ENCODE data around the gene LSMEM2. TPM values are rescaled to one million over a fixed set of nuclear protein-coding genes. Genes with fewer than 3 reads are reported as not detected.

Gene LSMEM2
- total RNA-seq, 1 donor from 2014 or later = 15.1 TPM

DNA sequence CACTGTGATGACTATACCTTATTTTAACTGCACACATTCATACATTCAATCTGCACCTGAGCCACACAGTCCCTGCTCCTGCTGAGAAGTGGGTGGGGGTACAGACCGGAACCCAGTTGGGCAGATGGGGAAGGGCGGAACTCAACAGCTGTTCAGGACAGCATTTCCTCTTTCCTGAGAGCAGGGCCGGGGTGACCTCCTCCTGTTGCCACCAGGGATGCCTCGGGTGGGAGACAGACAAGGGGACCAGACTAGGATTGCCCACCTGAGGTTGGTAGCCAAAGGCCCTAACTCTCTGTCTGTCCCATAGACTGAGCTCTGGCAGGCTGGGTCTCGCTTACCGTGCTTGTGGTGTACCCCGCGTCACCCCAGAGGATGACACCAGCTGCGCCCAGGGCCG, 39.7 kb downstream of the LSMEM2 start:
- peak overlapping the region in 2 of 3 donors; percentile 43 to 60 for H3K9ac ChIP-seq (ENCODE audit: low read depth in 1 of 3, low read length in 3 of 3)

DNA sequence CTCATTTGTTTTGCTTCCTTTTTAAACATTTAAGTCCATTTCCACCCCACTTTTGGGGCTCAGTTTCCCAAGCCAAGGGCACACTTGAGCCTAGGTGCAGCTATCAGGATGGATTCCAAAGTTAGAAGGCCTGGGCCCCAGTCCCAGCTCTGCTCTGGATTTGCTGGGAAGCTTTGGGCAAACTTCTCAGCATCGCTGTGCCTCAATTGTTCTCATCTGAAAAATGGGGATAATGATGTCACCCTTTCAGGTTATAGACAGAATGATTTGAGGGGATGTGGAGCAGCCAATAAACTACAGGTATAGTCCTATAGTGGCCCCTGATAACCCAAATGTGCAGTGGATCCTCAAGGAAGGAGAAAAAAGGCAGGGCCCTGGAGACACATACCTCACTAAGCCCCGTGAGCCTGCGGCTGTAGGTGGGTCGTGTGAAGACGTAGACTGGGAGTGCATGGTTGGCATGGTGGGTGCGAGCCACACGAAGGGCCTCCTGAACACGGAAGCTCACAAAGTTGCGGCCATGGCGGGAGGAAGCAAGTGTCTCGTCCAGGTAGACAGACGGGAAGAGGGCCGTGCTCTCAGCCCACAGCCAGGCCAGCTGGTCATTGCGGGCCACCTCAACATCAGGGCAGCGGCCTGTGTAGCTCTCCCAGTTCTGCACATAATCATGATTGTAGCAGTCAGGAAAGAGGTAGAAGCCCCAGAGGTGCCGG, 40.5 kb downstream of the LSMEM2 start:
- Histone ChIP-seq H3K27ac (ENCODE audit: low read depth, low read length) (no peak overlapping the region), H3K4me1 (ENCODE audit: control insufficient read depth in 3 of 3, insufficient read depth in 3 of 3, low read length in 3 of 3) (peaks cover 60 to 76% (median 71%) of the 10 kb centered on the region in 3 donors), H3K27me3 (ENCODE audit: control insufficient read depth in 3 of 3, insufficient read depth in 3 of 3, low read length in 3 of 3) (no peaks in the 10 kb centered on the region), H3K4me3 (ENCODE audit: low read length in 3 of 3) (peak overlapping the region; percentile 17 to 98 (median 91)), H3K36me3 (ENCODE audit: control insufficient read depth in 3 of 3, insufficient read depth in 3 of 3, low read length in 3 of 3) (peaks cover 28 to 34% (median 31%) of the 10 kb centered on the region in 3 donors), H3K9ac (ENCODE audit: low read depth in 1 of 3, low read length in 3 of 3) (peak overlapping the region; percentile 96 to 99 (median 98)), H3K9me3 (ENCODE audit: control insufficient read depth in 3 of 3, low read length in 3 of 3) (no peaks in the 10 kb centered on the region)

More for the DNA sequence above, 39.7 kb downstream of the LSMEM2 start:
- H3K27ac ChIP-seq (ENCODE audit: low read depth, low read length) = no peak overlapping the region
- no peaks in the 10 kb centered on the region for H3K9me3 ChIP-seq (ENCODE audit: control insufficient read depth in 3 of 3, low read length in 3 of 3)
- H3K27me3 ChIP-seq (ENCODE audit: control insufficient read depth in 3 of 3, insufficient read depth in 3 of 3, low read length in 3 of 3) = no peaks in the 10 kb centered on the region
- peaks cover 28 to 34% (median 31%) of the 10 kb centered on the region in 3 donors for H3K36me3 ChIP-seq (ENCODE audit: control insufficient read depth in 3 of 3, insufficient read depth in 3 of 3, low read length in 3 of 3)
- H3K4me3 ChIP-seq (ENCODE audit: low read length in 3 of 3) = peak overlapping the region; percentile 17 to 45 (median 38)
- peaks cover 55 to 72% (median 67%) of the 10 kb centered on the region in 3 donors for H3K4me1 ChIP-seq (ENCODE audit: control insufficient read depth in 3 of 3, insufficient read depth in 3 of 3, low read length in 3 of 3)

DNA sequence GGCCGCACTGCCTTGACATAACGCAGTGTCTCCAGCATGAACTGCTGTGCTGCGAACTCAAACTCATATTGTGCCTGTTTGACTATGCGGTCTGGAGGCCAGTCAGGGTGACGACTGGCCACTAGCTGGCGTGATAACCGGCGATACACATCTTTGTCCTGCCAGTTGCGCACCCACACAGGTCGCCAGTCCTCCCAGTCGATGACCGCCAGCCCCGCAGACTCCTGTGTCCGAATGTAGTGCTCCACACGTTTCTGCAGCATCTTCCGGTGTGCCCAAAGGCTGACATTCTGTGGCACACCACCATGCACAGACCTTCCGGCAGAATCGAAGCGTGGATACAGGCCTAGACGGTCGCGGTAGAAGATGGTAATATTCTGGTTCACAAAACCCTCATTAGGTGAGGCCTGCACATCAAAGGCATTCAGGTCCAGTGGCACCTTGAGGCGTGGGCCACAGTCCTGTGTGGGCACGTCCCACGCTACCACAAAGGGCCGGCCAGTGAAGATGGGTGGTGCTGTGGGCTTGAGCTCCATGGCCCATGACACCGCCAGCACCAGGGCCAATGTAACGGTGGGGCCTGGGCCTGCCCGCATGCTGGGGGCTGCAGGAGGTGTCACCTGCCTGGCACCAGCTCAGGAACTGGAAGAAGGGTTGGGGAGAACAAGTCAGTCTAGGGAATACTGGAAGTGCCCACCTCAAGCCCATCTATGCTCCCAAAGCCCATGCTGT, 41.2 kb downstream of the LSMEM2 start:
- Histone ChIP-seq H3K27ac (ENCODE audit: low read depth, low read length) (peak overlapping the region; percentile 97), H3K4me1 (ENCODE audit: control insufficient read depth in 3 of 3, insufficient read depth in 3 of 3, low read length in 3 of 3) (peaks cover 55 to 73% (median 68%) of the 10 kb centered on the region in 3 donors), H3K36me3 (ENCODE audit: control insufficient read depth in 3 of 3, insufficient read depth in 3 of 3, low read length in 3 of 3) (peaks cover 29 to 35% (median 31%) of the 10 kb centered on the region in 3 donors), H3K9ac (ENCODE audit: low read depth in 1 of 3, low read length in 3 of 3) (peak overlapping the region; percentile 96 to 99 (median 98)), H3K9me3 (ENCODE audit: control insufficient read depth in 3 of 3, low read length in 3 of 3) (no peaks in the 10 kb centered on the region), H3K4me3 (ENCODE audit: low read length in 3 of 3) (peak overlapping the region; percentile 91 to 98 (median 92)), H3K27me3 (ENCODE audit: control insufficient read depth in 3 of 3, insufficient read depth in 3 of 3, low read length in 3 of 3) (no peaks in the 10 kb centered on the region)

DNA sequence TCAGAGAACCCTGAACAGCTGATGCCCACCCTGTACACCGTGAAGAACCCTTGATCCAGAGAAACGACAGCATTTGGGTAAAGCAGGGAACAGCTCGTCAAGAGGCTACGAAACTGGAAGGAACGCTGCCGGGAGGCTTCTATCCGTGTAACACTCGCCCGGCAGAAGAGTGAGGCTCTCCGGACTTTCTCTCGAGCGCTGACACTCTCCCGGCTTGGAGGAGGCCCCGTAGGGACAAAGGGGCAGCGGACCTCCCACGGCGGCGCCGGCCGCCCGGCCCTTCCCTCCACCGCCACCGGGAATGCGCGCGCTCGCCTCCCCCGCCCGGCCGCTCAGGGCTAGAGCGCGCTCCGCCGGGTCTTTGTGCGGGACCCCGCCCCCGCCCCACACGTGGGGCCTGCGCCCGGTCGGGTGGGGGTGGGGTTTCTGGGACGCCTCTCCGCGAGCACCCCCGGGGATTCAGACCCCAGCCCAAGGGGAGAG, 42.0 kb downstream of the LSMEM2 start:
- Histone ChIP-seq H3K36me3 (ENCODE audit: control insufficient read depth in 3 of 3, insufficient read depth in 3 of 3, low read length in 3 of 3) (peaks cover 34 to 38% (median 34%) of the 10 kb centered on the region in 3 donors), H3K9me3 (ENCODE audit: control insufficient read depth in 3 of 3, low read length in 3 of 3) (no peaks in the 10 kb centered on the region), H3K27ac (ENCODE audit: low read depth, low read length) (peak overlapping the region; percentile 97), H3K4me1 (ENCODE audit: control insufficient read depth in 3 of 3, insufficient read depth in 3 of 3, low read length in 3 of 3) (peaks cover 55 to 77% (median 68%) of the 10 kb centered on the region in 3 donors), H3K9ac (ENCODE audit: low read depth in 1 of 3, low read length in 3 of 3) (peak overlapping the region; percentile 96 to 99 (median 98)), H3K27me3 (ENCODE audit: control insufficient read depth in 3 of 3, insufficient read depth in 3 of 3, low read length in 3 of 3) (no peaks in the 10 kb centered on the region), H3K4me3 (ENCODE audit: low read length in 3 of 3) (peak overlapping the region; percentile 91 to 98 (median 92))

DNA sequence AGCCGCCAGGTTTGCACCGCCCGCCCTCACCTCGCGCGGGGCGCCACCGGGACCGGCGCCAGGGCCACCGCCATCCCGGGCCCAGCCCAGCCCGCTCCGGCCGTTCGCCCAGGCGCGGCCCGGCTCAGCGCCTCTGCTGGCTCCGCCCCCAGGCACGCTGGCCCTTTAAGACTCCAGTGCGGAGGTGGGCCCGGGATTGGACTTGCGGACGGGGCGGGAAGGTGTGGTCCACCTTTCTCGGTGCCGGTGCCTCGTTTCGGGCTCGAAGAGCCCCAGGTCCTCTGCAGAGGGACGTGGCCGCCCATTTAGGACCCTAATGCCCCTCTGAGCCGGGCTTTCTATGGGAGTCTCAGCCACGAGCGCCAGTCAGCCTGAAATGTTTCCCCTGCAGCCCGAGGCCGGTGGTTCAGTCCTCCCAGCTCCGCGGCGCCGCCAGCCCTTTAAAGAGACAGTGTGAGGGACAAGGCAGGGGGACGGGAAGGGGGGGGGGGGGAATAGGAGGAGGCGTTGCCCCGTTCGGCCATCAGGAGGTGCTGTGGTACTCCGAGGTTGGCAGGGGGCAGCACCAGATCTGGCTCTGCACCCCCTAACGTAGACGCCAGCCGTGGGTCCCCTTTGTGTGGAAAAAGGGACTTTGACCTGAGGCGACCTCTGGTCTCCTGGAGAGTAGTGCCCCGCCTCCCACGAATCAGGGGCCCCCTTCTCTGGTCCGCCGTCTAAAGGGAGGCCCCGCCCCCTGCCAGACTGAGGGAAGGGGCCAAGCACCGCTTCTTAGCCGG, 42.6 kb downstream of the LSMEM2 start:
- H3K4me3 ChIP-seq (ENCODE audit: low read length in 3 of 3) = peak overlapping the region; percentile 91 to 98 (median 92)
- H3K9me3 ChIP-seq (ENCODE audit: control insufficient read depth in 3 of 3, low read length in 3 of 3) = no peaks in the 10 kb centered on the region
- H3K4me1 ChIP-seq (ENCODE audit: control insufficient read depth in 3 of 3, insufficient read depth in 3 of 3, low read length in 3 of 3) = peaks cover 55 to 77% (median 68%) of the 10 kb centered on the region in 3 donors
- peak overlapping the region; percentile 96 to 99 (median 98) for H3K9ac ChIP-seq (ENCODE audit: low read depth in 1 of 3, low read length in 3 of 3)
- peak overlapping the region; percentile 97 for H3K27ac ChIP-seq (ENCODE audit: low read depth, low read length)
- H3K27me3 ChIP-seq (ENCODE audit: control insufficient read depth in 3 of 3, insufficient read depth in 3 of 3, low read length in 3 of 3) = no peaks in the 10 kb centered on the region
- H3K36me3 ChIP-seq (ENCODE audit: control insufficient read depth in 3 of 3, insufficient read depth in 3 of 3, low read length in 3 of 3) = peaks cover 31 to 43% (median 33%) of the 10 kb centered on the region in 3 donors

DNA sequence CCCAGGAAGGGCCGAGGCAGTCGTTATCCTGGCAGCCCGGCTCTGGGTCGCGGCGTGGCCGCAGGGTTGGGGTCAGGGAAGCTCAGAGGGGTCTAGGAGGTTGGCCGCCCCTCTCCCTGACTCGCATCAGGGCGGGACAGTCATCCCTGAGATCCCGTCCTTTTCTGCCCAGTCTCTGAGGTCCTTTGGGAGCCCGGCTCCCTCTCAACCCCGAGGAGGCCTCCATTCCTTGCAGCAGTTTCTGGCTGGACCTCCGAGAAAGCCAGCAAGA, 43.2 kb downstream of the LSMEM2 start:
- H3K4me3 ChIP-seq (ENCODE audit: low read length in 3 of 3) = peak overlapping the region; percentile 69 to 92 (median 91)
- H3K4me1 ChIP-seq (ENCODE audit: control insufficient read depth in 3 of 3, insufficient read depth in 3 of 3, low read length in 3 of 3) = peaks cover 55 to 76% (median 67%) of the 10 kb centered on the region in 3 donors
- peak overlapping the region; percentile 97 for H3K27ac ChIP-seq (ENCODE audit: low read depth, low read length)
- H3K9me3 ChIP-seq (ENCODE audit: control insufficient read depth in 3 of 3, low read length in 3 of 3) = no peaks in the 10 kb centered on the region
- peak overlapping the region; percentile 71 to 98 (median 96) for H3K9ac ChIP-seq (ENCODE audit: low read depth in 1 of 3, low read length in 3 of 3)
- H3K36me3 ChIP-seq (ENCODE audit: control insufficient read depth in 3 of 3, insufficient read depth in 3 of 3, low read length in 3 of 3) = peaks cover 30 to 42% (median 30%) of the 10 kb centered on the region in 3 donors
- H3K27me3 ChIP-seq (ENCODE audit: control insufficient read depth in 3 of 3, insufficient read depth in 3 of 3, low read length in 3 of 3) = no peaks in the 10 kb centered on the region

DNA sequence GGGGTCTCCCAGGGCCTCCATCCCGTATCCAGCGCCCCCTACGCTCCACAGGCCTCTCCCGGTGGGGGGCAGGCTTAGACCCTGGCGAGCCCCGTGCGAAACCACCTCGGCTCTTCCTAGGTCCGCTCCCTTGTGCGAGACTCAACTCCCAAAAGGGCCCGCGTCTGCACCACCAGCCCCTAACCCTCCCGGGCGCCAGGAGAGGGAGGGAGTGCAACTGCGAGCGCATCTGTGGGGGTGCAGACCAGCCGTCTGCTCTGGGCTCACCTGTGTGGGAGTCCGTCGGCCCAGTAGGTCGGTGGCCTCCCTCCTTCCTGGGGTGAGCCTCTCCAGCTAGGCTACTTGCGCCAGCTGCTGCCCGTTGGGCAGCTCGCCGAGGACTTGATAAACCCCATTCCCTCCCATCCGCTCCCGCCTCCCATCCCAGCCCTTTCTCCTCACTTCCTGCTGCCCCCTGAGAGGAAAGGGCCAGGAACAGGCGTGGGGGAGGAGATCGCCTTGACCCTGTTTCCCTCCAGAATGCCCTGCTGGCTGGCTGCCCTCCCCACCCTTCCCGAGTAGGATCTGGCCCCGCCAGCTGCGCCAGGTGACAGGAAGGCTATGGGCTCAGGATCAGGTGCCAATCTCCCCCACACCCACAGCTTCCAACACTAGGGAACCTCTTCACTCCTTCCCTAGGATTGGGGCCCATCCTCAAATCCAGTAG, 43.7 kb downstream of the LSMEM2 start, which contains the start of gene HYAL2:
TSS of gene HYAL2 (minus strand) at position 360 of the 706 bp plus-strand sequence. CDS start 2,256 bp downstream, outside the sequence.
- Histone ChIP-seq H3K4me3 (ENCODE audit: low read length in 3 of 3) (peak within 1 kb of the TSS; percentile 91 to 98 (median 92)), H3K4me1 (ENCODE audit: control insufficient read depth in 3 of 3, insufficient read depth in 3 of 3, low read length in 3 of 3) (peaks cover 55 to 76% (median 67%) of the 10 kb centered on the region in 3 donors)

DNA sequence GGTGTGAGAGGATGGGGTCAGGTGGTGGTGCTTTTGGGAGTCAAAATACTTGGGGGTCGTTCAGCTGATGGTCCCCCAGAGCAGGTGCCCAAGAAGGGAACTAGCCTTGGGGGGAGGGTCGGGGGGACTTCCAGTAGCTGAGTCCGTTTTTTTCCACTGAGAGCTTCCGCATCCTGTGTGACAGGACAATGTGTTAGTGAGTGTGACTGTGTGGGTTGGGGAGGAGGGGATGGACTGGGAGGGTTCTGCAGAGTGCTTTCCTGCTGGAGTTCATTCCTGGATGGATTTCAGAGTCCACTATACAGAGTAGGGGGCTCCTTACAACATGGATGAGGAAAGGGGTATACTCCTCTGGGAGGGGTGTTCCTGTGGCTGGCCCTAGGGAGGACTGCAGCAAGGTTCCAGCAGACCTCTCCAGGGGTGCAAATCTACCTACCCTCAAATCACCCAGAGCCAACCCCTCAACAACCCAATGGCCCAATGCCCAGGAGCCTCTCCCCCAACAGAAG, 44.3 kb downstream of the LSMEM2 start:
- Histone ChIP-seq H3K27ac (ENCODE audit: low read depth, low read length) (peak overlapping the region; percentile 97), H3K4me1 (ENCODE audit: control insufficient read depth in 3 of 3, insufficient read depth in 3 of 3, low read length in 3 of 3) (peaks cover 51 to 72% (median 64%) of the 10 kb centered on the region in 3 donors), H3K9ac (ENCODE audit: low read depth in 1 of 3, low read length in 3 of 3) (peak overlapping the region in 2 of 3 donors; percentile 34 to 98), H3K4me3 (ENCODE audit: low read length in 3 of 3) (peak overlapping the region in 2 of 3 donors; percentile 23 to 91), H3K9me3 (ENCODE audit: control insufficient read depth in 3 of 3, low read length in 3 of 3) (no peaks in the 10 kb centered on the region), H3K27me3 (ENCODE audit: control insufficient read depth in 3 of 3, insufficient read depth in 3 of 3, low read length in 3 of 3) (no peaks in the 10 kb centered on the region), H3K36me3 (ENCODE audit: control insufficient read depth in 3 of 3, insufficient read depth in 3 of 3, low read length in 3 of 3) (peaks cover 22 to 33% (median 23%) of the 10 kb centered on the region in 3 donors)

More for the DNA sequence above, 43.7 kb downstream of the LSMEM2 start, which contains the start of gene HYAL2:
- peak within 1 kb of the TSS; percentile 97 for H3K27ac ChIP-seq (ENCODE audit: low read depth, low read length)
- peaks cover 25 to 38% (median 26%) of the 10 kb centered on the region in 3 donors for H3K36me3 ChIP-seq (ENCODE audit: control insufficient read depth in 3 of 3, insufficient read depth in 3 of 3, low read length in 3 of 3)
- H3K9ac ChIP-seq (ENCODE audit: low read depth in 1 of 3, low read length in 3 of 3) = peak within 1 kb of the TSS; percentile 96 to 99 (median 98)
- H3K9me3 ChIP-seq (ENCODE audit: control insufficient read depth in 3 of 3, low read length in 3 of 3) = no peaks in the 10 kb centered on the region
- no peaks in the 10 kb centered on the region for H3K27me3 ChIP-seq (ENCODE audit: control insufficient read depth in 3 of 3, insufficient read depth in 3 of 3, low read length in 3 of 3)
